NB4 (cell line): ENCODE measurements around the gene NEO1.

Experiments
- DNase-seq: peaks from one replicate; pipeline ENCODE4 v3.0.0; 2010; ENCODE audit warnings: low read depth
- H3K4me3 ChIP-seq: one replicate; pipeline ENCODE4 v1.5.1; 2011; ENCODE audit warnings: mild to moderate bottlenecking, low read depth, low read length, moderate library complexity
- CTCF ChIP-seq: IDR thresholded peaks from one replicate; pipeline ENCODE4 v1.5.1; 2012; ENCODE audit warnings: low read depth, low read length
- MAX ChIP-seq: IDR thresholded peaks from 2 replicates; pipeline ENCODE4 v1.6.1; 2011; ENCODE audit warnings: low read depth, low read length
- MYC ChIP-seq: IDR thresholded peaks from 2 replicates; pipeline ENCODE4 v1.6.1; 2011; ENCODE audit warnings: low read depth, low read length
- POLR2A ChIP-seq: IDR thresholded peaks from 2 replicates; pipeline ENCODE4 v1.6.1; 2011; ENCODE audit warnings: mild to moderate bottlenecking; ENCODE audit not compliant: insufficient read length; ENCODE audit errors: extremely low read depth

NEO1 gene

GRCh38 chr15:73119478-73119877, 67.2 kb downstream of the NEO1 start:
- no peak for TF ChIP-seq CTCF
- TF ChIP-seq MAX, result no peak
- TF ChIP-seq MYC, result no peak
- no peak for TF ChIP-seq POLR2A
- no peak overlapping the region for H3K4me3 ChIP-seq
- DNase-seq, result no peak

- TF ChIP-seq MAX, result no peak
- no peak for TF ChIP-seq CTCF
- no peak for TF ChIP-seq MYC
- TF ChIP-seq POLR2A, result no peak
- no peak for DNase-seq
- H3K4me3 ChIP-seq, result no peak overlapping the region
Measured at GRCh38 chr15:73120269-73120668, 68.0 kb downstream of the NEO1 start.

- TF ChIP-seq POLR2A (no peak), CTCF (no peak), MAX (no peak), MYC (no peak)
- H3K4me3 ChIP-seq, result no peak overlapping the region
- DNase-seq, result peak; percentile 7
Measured at GRCh38 chr15:73125219-73125618, 73.0 kb downstream of the NEO1 start.

GRCh38 chr15:73127302-73127936, 75.2 kb downstream of the NEO1 start:
- peak; percentile 45 for DNase-seq
- no peak overlapping the region for H3K4me3 ChIP-seq
- TF ChIP-seq MYC, result no peak
- peak; percentile 91 for TF ChIP-seq CTCF
- no peak for TF ChIP-seq POLR2A
- peak; percentile 32; the same call in 1 of the 2 replicates for TF ChIP-seq MAX

GRCh38 chr15:73130830-73131229, 78.6 kb downstream of the NEO1 start:
- no peak for DNase-seq
- no peak for TF ChIP-seq POLR2A
- H3K4me3 ChIP-seq, result no peak overlapping the region

GRCh38 chr15:73134196-73134595, 81.9 kb downstream of the NEO1 start:
- no peak for DNase-seq
- TF ChIP-seq POLR2A, result no peak
- TF ChIP-seq MAX, result no peak
- no peak for TF ChIP-seq MYC
- TF ChIP-seq CTCF, result no peak

More at GRCh38 chr15:73134196-73134595, 81.9 kb downstream of the NEO1 start:
- H3K4me3 ChIP-seq, result no peak overlapping the region
